ENCODE measurements around the gene TLE3. TPM values are rescaled to one million over a fixed set of nuclear protein-coding genes. Genes with fewer than 3 reads are reported as not detected.

TLE3 gene
- total RNA-seq, 1 donor from 2014 or later, result 28.8 TPM

DNA sequence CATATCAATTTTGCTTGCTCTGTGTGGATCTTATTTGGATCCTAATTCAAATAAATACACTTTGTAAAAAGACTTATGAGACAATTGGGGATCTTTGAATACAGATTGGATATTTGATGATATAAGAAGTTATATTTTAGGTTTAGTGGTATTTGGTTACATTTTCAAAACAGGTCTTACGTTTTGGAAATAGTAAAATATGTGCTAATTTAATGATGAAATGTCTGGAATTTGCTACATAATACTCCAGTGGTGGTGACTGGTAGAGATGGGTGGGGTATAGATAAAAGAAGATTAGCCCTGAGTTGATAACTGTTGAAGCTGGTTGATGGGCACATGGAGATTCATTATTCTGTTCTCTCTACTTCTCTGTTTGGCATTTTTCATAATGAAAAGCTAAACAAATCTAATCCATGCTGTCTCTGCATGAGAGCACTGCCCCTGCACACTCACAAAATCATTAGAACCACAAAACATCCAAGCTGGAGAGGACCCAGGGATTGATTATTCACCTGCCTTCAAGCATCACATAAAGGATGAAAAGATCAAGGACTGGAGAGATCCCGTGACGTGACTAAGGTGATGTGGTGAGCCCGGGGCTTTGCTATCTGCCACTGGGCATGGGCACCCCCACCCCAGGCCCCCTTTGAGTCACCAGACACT, 58.9 kb downstream of the TLE3 start:
- no peak for DNase-seq (ENCODE audit: extremely low spot score, unreplicated experiment)
- Mint-ChIP-seq H3K4me3 (ENCODE audit: unreplicated experiment) (no peak overlapping the region), H3K27ac (ENCODE audit: unreplicated experiment) (no peak overlapping the region), H3K4me1 (ENCODE audit: unreplicated experiment) (no peaks in the 10 kb centered on the region), H3K36me3 (ENCODE audit: unreplicated experiment) (no peaks in the 10 kb centered on the region), H3K9me3 (ENCODE audit: unreplicated experiment) (no peaks in the 10 kb centered on the region), H3K27me3 (ENCODE audit: unreplicated experiment) (peaks cover 45% of the 10 kb centered on the region)
- no peak for TF ChIP-seq CTCF (IDR thresholded peaks at IDR 0.05)

GRCh38 chr15:70037292-70037640, 60.5 kb downstream of the TLE3 start:
- no peak overlapping the region for H3K4me3 Mint-ChIP-seq (ENCODE audit: unreplicated experiment)
- H3K27me3 Mint-ChIP-seq (ENCODE audit: unreplicated experiment), result peaks cover 45% of the 10 kb centered on the region
- H3K27ac Mint-ChIP-seq (ENCODE audit: unreplicated experiment), result no peak overlapping the region
- no peaks in the 10 kb centered on the region for H3K4me1 Mint-ChIP-seq (ENCODE audit: unreplicated experiment)
- no peak for DNase-seq (ENCODE audit: extremely low spot score, unreplicated experiment)
- TF ChIP-seq CTCF (IDR thresholded peaks at IDR 0.05), result no peak
- H3K9me3 Mint-ChIP-seq (ENCODE audit: unreplicated experiment), result no peaks in the 10 kb centered on the region
- H3K36me3 Mint-ChIP-seq (ENCODE audit: unreplicated experiment), result no peaks in the 10 kb centered on the region

DNA sequence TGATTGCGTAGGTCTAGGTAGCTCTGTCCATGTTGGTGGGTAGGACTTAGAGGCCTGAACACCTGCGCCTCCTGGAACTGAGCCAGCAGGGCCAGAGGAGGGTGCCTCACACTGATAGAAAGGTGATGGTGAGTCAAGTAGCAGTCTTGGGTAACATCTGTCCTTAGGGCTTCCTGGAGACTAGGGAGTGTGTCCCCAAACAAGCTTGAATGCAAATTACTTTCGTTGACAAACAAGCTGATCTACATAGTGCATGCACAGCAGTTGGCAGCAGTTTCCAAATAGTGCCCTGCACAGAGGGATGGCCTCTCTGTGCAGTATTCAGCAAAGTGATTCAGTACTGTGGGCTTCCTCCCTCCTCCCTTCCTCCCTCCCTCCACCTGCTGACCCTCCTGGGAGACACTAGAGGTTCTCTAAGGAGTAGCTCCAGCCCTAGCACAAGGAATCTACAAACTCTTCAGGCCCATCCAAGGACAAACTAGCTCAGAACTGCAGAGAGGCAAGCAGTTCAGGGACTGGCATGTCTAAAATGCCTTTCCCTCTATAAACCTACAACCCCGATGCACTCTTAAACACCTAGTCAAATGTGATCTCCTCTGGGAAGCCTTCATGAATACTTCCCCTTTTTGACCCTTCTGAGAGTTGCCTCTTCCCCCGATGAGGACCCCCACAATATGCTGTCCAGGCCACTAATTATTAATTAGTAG, 61.0 kb downstream of the TLE3 start:
- TF ChIP-seq CTCF (IDR thresholded peaks at IDR 0.05), result no peak
- Mint-ChIP-seq H3K36me3 (ENCODE audit: unreplicated experiment) (no peaks in the 10 kb centered on the region), H3K4me1 (ENCODE audit: unreplicated experiment) (no peaks in the 10 kb centered on the region), H3K9me3 (ENCODE audit: unreplicated experiment) (no peaks in the 10 kb centered on the region), H3K27me3 (ENCODE audit: unreplicated experiment) (peaks cover 44% of the 10 kb centered on the region), H3K4me3 (ENCODE audit: unreplicated experiment) (no peak overlapping the region), H3K27ac (ENCODE audit: unreplicated experiment) (no peak overlapping the region)
- no peak for DNase-seq (ENCODE audit: extremely low spot score, unreplicated experiment)

- no peaks in the 10 kb centered on the region for H3K36me3 Mint-ChIP-seq (ENCODE audit: unreplicated experiment)
- H3K9me3 Mint-ChIP-seq (ENCODE audit: unreplicated experiment), result no peaks in the 10 kb centered on the region
- no peak for TF ChIP-seq CTCF (IDR thresholded peaks at IDR 0.05)
- no peak for DNase-seq (ENCODE audit: extremely low spot score, unreplicated experiment)
- H3K4me1 Mint-ChIP-seq (ENCODE audit: unreplicated experiment), result no peaks in the 10 kb centered on the region
- H3K27ac Mint-ChIP-seq (ENCODE audit: unreplicated experiment), result no peak overlapping the region
- no peak overlapping the region for H3K4me3 Mint-ChIP-seq (ENCODE audit: unreplicated experiment)
- peaks cover 45% of the 10 kb centered on the region for H3K27me3 Mint-ChIP-seq (ENCODE audit: unreplicated experiment)
Observed at GRCh38 chr15:70035719-70036077, 62.0 kb downstream of the TLE3 start.

DNA sequence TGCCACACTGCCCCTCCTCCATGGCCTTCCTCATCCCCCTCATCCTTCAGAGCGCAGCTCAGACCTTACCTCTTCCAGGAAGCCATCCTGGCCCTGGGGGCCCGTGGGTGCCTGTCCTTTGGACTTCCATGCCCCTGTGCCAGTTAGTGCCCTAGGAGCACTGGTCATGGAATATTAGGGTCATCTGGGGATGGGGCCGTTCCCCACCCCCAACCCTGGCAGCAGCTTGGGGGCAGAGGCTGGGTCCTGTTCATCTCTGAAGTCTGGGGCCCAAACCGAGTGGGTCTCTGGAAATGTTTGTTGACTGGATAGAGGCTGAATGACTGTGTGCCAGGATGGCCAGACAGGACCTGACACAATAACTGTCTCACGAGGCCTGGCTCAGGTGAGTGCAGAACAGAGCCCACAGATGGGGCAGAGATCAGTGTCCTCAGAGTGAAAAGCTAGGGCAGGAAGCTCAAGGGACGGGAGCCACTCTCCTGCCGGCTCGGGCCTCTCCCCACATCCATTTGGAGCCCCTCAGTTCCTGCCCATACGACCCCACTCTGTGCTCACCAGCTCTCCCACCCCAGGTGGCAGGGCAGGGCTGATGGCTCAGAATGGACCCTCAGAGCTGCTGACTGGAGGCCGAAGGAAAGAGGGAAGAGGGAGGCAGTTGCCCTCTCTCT, 62.5 kb downstream of the TLE3 start:
- Mint-ChIP-seq H3K27me3 (ENCODE audit: unreplicated experiment) (peaks cover 43% of the 10 kb centered on the region), H3K27ac (ENCODE audit: unreplicated experiment) (no peak overlapping the region), H3K9me3 (ENCODE audit: unreplicated experiment) (no peaks in the 10 kb centered on the region), H3K36me3 (ENCODE audit: unreplicated experiment) (no peaks in the 10 kb centered on the region), H3K4me1 (ENCODE audit: unreplicated experiment) (no peaks in the 10 kb centered on the region), H3K4me3 (ENCODE audit: unreplicated experiment) (no peak overlapping the region)
- no peak for TF ChIP-seq CTCF (IDR thresholded peaks at IDR 0.05)
- DNase-seq (ENCODE audit: extremely low spot score, unreplicated experiment), result no peak

Data from osteocyte (in vitro differentiated cells).